GM19395 (cell line): ENCODE results near the gene SLC7A6OS.

ENCODE experiments used
- ATAC-seq: cut with Tn5 transposase; IDR thresholded peaks from one replicate; pipeline ENCODE4 v1.9.1; 2021; ENCODE audit warnings: mild to moderate bottlenecking, moderate library complexity; ENCODE audit not compliant: unreplicated experiment

SLC7A6OS gene

GRCh38 chr16:68257906-68258800 lies 52.6 kb downstream of the SLC7A6OS start:
- ATAC-seq = no peak

GRCh38 chr16:68257251-68257905 lies 53.4 kb downstream of the SLC7A6OS start:
- peak; percentile 61 for ATAC-seq

DNA sequence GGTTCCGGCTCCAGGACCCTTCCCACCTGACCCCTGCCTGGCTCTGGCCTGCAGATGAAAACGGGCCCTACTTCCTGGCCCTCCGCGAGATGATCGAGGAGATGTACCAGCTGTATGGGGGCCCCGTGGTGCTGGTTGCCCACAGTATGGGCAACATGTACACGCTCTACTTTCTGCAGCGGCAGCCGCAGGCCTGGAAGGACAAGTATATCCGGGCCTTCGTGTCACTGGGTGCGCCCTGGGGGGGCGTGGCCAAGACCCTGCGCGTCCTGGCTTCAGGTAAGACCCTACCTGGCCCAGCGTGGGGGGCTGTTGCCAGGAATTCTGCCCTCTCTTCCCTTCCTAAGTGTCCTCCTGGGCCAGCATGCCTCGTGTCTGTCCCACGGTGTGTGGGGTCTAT lies 55.0 kb downstream of the SLC7A6OS start:
- ATAC-seq = no peak

- ATAC-seq = no peak
Observed at GRCh38 chr16:68253721-68254120, 57.0 kb downstream of the SLC7A6OS start.

- ATAC-seq = no peak
Observed at GRCh38 chr16:68252383-68252782, 58.4 kb downstream of the SLC7A6OS start.

DNA sequence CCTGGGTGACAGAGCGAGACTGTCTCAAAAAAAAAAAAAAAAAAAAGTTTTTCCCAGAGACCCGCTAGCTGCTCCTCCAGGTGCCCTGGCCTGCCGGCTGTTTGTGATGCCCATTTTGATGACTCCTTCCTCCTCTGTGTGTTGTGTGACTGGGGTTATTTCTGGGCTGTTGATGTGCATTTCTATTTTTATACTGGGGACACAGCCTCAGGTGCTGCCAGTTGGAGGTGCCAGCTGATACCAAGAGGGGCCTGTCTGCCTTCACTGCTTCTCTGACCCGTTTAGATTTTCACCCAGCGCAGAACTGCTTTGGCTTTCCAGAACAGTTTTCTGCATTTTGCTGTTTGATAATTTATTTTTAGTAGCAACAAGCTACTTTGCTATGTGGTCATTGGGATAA lies 58.9 kb downstream of the SLC7A6OS start:
- no peak for ATAC-seq

DNA sequence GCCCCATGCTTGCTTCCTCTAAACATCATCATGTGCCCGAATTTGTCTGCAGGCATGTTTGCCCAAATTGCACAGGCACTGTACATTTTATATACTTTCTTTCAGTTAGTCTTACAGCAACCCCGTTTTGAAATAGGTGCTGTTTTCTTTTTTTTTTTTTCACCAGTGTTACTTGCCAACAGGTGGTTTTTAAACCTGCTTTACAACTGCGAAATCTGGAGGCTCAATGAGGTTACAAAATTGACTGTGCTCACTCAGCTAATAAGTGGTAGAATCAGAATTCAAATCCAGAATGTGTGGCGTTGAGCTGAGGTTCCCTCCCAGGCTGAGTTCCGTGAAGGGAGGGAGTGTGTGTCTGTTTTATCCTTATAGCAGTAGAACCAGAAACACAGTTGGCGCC lies 59.8 kb downstream of the SLC7A6OS start:
- no peak for ATAC-seq

DNA sequence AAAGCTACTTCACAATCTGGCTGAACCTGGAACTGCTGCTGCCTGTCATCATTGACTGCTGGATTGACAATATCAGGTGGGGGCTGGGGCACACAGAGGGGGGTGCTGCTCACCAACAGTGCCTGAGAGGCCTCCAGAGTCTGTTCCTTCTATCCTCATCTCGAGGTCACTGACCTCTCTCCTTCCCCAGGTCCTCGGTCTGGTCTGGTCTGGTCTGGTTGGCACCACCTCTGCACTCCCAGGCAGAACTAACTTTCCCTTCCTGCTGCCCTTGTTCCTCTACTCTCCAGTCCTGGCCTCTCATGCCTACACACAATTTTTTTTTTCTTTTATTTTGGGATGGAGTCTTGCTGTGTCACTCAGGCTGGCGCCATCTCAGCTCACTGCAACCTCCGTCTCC lies 61.4 kb downstream of the SLC7A6OS start:
- ATAC-seq = no peak
